Measurements from ENCODE around the gene KIF26B. TPM values are rescaled to one million over a fixed set of nuclear protein-coding genes. Genes with fewer than 3 reads are reported as not detected.
"Not testable (repeated sequence)": the region's sequence is repeated elsewhere in the genome, so short reads cannot be mapped to it uniquely, and the experiment has no call there.

The KIF26B gene
- total RNA-seq, 3 donors from 2014 or later, result 0.14 to 3.2 (median 0.39) TPM

DNA sequence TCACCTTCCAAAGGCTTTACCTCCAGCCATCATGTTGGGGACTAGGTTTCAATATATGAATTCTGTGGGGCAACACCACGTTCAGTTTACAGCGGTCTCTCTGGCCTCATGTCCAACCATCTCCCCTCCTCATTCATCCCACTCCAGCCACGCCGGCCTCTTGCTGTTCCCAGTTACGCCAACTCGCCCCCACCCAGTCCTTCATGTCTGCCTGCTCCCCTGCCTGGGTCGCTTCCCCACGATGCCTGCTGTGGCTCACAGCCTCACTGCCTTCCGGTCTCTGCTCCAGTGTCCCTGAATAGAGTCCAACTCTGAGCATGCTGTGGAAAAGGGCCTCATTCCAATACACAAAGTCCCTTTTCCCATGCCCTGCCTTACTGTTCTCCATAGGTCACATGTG lies 193.8 kb downstream of the KIF26B start:
- TF ChIP-seq, protein P1, sequence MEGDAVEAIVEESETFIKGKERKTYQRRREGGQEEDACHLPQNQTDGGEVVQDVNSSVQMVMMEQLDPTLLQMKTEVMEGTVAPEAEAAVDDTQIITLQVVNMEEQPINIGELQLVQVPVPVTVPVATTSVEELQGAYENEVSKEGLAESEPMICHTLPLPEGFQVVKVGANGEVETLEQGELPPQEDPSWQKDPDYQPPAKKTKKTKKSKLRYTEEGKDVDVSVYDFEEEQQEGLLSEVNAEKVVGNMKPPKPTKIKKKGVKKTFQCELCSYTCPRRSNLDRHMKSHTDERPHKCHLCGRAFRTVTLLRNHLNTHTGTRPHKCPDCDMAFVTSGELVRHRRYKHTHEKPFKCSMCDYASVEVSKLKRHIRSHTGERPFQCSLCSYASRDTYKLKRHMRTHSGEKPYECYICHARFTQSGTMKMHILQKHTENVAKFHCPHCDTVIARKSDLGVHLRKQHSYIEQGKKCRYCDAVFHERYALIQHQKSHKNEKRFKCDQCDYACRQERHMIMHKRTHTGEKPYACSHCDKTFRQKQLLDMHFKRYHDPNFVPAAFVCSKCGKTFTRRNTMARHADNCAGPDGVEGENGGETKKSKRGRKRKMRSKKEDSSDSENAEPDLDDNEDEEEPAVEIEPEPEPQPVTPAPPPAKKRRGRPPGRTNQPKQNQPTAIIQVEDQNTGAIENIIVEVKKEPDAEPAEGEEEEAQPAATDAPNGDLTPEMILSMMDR (IDR thresholded peaks at IDR 0.05), result no peak

DNA sequence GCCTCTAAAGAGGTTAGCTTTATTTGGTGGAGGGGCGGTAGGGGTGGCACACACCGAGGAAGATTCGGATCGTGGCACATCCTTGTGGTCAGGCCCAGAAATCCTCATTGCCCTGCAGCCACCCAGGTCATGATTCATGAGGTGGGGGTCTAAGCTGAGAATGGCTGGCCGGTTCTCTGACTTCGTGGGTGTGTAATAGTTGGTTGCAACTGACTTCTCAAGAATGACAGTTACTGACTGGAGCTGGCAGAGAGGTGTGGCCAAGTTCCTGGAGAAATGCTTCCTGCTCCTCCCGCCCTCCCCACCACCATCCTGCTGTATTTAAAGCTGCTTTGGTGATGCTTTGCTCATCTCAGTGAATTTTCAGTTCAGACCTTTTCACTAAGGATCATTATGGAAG lies 198.6 kb downstream of the KIF26B start:
- H3K9me3 ChIP-seq, result no peaks in the 10 kb centered on the region
- TF ChIP-seq, protein P1 (IDR thresholded peaks at IDR 0.05), result no peak
- no peak for ATAC-seq
- intact Hi-C loops (cut with DNase I, micrococcal nuclease), result no loop called here
- H3K4me1 ChIP-seq (ENCODE audit: low read depth), result no peaks in the 10 kb centered on the region
- H3K36me3 ChIP-seq (ENCODE audit: low read depth), result no peaks in the 10 kb centered on the region
- DNase-seq, result no peak
- H3K4me3 ChIP-seq, result no peak overlapping the region

More for the DNA sequence above, 193.8 kb downstream of the KIF26B start:
- no peaks in the 10 kb centered on the region for H3K9me3 ChIP-seq
- no peak for DNase-seq
- intact Hi-C loops (cut with DNase I, micrococcal nuclease), result no loop called here
- no peak overlapping the region for H3K4me3 ChIP-seq
- no peaks in the 10 kb centered on the region for H3K4me1 ChIP-seq (ENCODE audit: low read depth)
- no peaks in the 10 kb centered on the region for H3K36me3 ChIP-seq (ENCODE audit: low read depth)
- ATAC-seq, result no peak

DNA sequence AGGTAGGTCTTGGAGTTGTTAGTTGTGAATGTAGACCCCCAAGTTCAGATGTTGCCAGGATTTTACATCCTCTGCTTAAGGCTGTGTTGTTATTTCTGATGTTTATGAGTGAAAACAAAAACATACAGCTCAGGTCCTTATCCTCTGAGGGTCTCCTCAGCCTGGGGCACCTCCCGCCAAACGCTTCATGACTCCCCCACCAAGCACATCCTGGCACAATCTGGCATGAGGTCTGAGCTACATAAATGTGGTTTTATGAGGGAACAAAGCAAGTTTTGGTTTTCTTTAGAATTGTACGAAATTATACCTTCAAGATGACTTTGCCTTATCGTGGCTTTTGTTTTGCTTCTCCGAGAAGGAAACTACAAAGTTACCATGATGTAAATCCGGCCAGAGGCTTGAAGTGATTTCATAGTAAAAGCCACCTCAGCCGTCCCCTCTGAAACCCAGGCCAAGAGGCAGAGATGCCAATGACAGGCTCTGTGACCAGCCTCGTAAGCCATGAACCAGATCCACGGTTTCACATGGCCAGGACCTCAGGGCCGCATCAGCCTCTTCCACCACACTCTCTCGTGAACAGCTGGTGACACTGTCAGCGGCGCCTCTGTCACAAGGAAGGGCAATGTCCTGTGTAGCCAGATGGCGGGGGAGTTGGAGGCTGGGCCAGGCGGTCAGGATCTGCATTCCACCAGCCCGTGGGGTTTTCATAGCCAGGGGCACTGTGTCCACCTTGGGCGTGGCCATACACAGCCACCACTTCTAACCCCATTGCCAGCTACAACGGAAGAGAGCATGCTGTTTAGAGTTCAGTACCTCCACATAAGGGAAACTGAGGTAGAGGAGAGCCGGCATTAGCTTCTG lies 199.4 kb downstream of the KIF26B start:
- H3K4me3 ChIP-seq, result no peak overlapping the region
- H3K36me3 ChIP-seq (ENCODE audit: low read depth), result no peaks in the 10 kb centered on the region
- intact Hi-C loops (cut with DNase I, micrococcal nuclease), result no loop called here
- H3K9me3 ChIP-seq, result no peaks in the 10 kb centered on the region
- TF ChIP-seq, protein P1 (IDR thresholded peaks at IDR 0.05), result no peak
- DNase-seq, result no peak
- ATAC-seq, result no peak
- H3K4me1 ChIP-seq (ENCODE audit: low read depth), result no peaks in the 10 kb centered on the region

DNA sequence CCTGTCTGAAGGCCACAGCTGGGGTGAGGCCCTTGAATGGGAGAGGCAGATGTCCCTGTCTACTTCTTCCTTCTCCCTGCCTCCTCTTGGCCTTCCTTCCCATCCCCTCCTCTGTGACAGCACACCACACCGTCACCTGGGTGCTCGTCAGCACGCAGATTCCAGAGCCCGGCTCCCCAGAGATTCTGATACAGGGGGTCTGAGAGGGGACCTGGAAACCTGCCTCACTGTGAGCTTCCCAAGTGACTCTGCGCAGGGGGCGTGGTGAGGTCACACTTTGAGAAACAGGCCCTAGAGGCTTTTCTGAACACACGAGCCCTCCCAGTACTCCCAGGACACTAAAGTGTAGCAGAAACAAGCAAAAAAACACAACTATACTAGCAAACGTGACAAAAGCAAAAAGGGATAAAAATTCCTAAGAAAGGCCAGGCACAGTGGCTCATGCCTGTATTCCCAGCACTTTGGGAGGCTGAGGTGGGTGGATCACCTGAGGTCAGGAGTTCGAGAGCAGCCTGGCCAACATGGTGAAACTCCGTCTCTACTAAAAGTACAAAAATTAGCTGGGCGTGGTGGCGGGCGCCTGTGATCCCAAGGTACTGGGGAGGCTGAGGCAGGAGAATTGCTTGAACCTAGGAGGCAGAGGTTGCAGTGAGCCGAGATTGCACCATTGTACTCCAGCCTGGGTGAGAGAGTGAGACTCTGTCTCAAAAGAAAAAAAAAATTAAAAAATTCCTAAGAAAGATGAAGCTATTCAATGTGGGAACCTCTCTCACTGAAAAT lies 201.3 kb downstream of the KIF26B start:
- H3K36me3 ChIP-seq (ENCODE audit: low read depth); ATAC-seq; H3K4me1 ChIP-seq (ENCODE audit: low read depth); H3K9me3 ChIP-seq; intact Hi-C loops (cut with DNase I, micrococcal nuclease); H3K4me3 ChIP-seq; DNase-seq: not testable (repeated sequence)

DNA sequence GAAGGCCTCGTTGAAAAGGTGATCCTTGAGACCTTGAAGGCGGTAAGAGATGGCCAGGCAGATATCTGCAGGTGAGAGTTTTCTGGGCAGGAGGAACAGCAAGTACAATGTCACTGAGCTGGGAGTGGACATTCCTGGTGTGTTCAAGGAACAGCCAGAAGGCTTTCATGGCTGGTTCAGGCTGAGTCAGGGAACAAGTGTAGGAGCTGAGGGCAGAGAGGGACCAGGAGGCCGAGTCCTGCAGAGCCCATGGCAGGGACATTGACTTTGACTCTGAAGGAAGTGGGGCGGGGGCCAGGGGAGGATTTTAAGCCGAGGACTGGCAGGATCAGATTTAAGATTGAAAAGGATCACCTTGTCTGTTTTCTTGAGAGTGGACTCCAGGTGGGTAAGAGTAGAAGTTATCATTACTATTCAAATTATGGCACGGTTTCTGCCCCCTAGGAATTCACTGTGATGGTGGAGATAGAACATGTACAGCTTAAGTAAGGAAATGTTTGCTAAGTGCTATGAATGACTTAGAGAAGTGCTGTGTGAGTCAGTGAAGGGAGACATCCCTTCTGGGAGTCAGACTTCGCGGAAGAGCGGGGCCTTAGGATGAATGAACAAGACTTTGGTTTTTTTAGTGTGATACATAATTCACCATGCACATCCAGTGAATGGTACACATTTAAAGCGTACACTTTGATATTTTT lies 202.3 kb downstream of the KIF26B start:
- H3K4me3 ChIP-seq, result no peak overlapping the region
- no peaks in the 10 kb centered on the region for H3K36me3 ChIP-seq (ENCODE audit: low read depth)
- intact Hi-C loops (cut with DNase I, micrococcal nuclease), result no loop called here
- ATAC-seq (no peak), DNase-seq (no peak)
- no peaks in the 10 kb centered on the region for H3K4me1 ChIP-seq (ENCODE audit: low read depth)
- TF ChIP-seq, protein P1 (IDR thresholded peaks at IDR 0.05), result no peak
- no peaks in the 10 kb centered on the region for H3K9me3 ChIP-seq

DNA sequence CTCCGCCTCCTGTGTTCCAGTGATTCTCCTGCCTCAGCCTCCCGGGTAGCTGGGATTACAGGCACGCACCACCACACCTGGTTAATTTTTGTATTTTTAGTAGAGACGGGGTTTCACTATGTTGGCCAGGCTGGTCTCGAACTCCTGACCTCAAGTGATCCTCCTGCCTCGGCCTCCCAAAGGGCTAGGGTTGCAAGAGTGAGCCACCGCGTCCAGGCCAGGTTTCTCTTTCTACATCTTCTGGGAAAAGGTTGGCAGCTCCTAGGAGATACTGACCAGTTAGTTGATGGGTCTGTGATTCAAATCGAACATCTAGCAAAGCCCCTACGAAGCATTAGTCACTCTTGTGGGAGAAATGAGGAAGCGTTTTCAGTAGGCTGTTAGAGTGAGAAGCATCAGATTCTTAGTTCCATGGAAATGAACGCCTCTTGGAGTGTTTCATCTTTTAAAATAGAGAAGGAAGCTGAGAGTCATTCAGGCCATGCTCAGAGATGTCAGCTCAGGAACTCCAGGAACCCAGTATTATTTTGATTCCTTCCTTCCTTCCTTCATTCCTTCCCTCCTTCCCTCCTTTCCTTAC lies 204.4 kb downstream of the KIF26B start:
- H3K36me3 ChIP-seq (ENCODE audit: low read depth); H3K9me3 ChIP-seq; H3K4me3 ChIP-seq; H3K4me1 ChIP-seq (ENCODE audit: low read depth); DNase-seq; ATAC-seq; intact Hi-C loops (cut with DNase I, micrococcal nuclease): not testable (repeated sequence)
